ENCODE measurements around the gene RRM2. TPM values are rescaled to one million over a fixed set of nuclear protein-coding genes. Genes with fewer than 3 reads are reported as not detected.
"Not testable (repeated sequence)": the region's sequence is repeated elsewhere in the genome, so short reads cannot be mapped to it uniquely, and the experiment has no call there.

Gene RRM2
- total RNA-seq, 1 experiment from 2014 or later, result 22.6 TPM

GRCh38 chr2:10146366-10147005, 23.9 kb downstream of the RRM2 start:
- H3K4me3 ChIP-seq (ENCODE audit: low read length), result no peak overlapping the region
- H2AFZ ChIP-seq (ENCODE audit: low read length), result no peak overlapping the region
- H3K36me3 ChIP-seq (ENCODE audit: insufficient read depth, low read length), result no peaks in the 10 kb centered on the region
- H3K79me2 ChIP-seq (ENCODE audit: low read length), result no peaks in the 10 kb centered on the region
- no peak overlapping the region for H3K27ac ChIP-seq (ENCODE audit: low read length)
- no peak for DNase-seq
- H3K9ac ChIP-seq (ENCODE audit: low read length), result no peak overlapping the region
- no peaks in the 10 kb centered on the region for H3K9me3 ChIP-seq (ENCODE audit: low read length)
- H3K4me2 ChIP-seq (ENCODE audit: low read depth, low read length, poor library complexity, severe bottlenecking), result no peak overlapping the region
- no peaks in the 10 kb centered on the region for H3K9me2 ChIP-seq (replicated peaks; ENCODE audit: insufficient read depth, low read length)
- no peaks in the 10 kb centered on the region for H3K4me1 ChIP-seq (ENCODE audit: low read length)
- no peaks in the 10 kb centered on the region for H4K20me1 ChIP-seq (ENCODE audit: insufficient read depth, low read depth, low read length)
- H3K27me3 ChIP-seq (ENCODE audit: low read length), result no peaks in the 10 kb centered on the region

GRCh38 chr2:10147050-10147660, 24.6 kb downstream of the RRM2 start:
- not testable (repeated sequence) for H3K9me3 ChIP-seq (ENCODE audit: low read length); H4K20me1 ChIP-seq (ENCODE audit: insufficient read depth, low read depth, low read length); H3K4me1 ChIP-seq (ENCODE audit: low read length); H3K4me2 ChIP-seq (ENCODE audit: low read depth, low read length, poor library complexity, severe bottlenecking); H3K36me3 ChIP-seq (ENCODE audit: insufficient read depth, low read length); H3K79me2 ChIP-seq (ENCODE audit: low read length); H2AFZ ChIP-seq (ENCODE audit: low read length); H3K27ac ChIP-seq (ENCODE audit: low read length); H3K27me3 ChIP-seq (ENCODE audit: low read length); H3K9me2 ChIP-seq (replicated peaks; ENCODE audit: insufficient read depth, low read length); H3K9ac ChIP-seq (ENCODE audit: low read length); H3K4me3 ChIP-seq (ENCODE audit: low read length); DNase-seq

- Histone ChIP-seq H3K36me3 (ENCODE audit: insufficient read depth, low read length) (no peaks in the 10 kb centered on the region), H3K9me2 (replicated peaks; ENCODE audit: insufficient read depth, low read length) (no peaks in the 10 kb centered on the region), H3K4me1 (ENCODE audit: low read length) (no peaks in the 10 kb centered on the region), H3K79me2 (ENCODE audit: low read length) (no peaks in the 10 kb centered on the region), H3K4me2 (ENCODE audit: low read depth, low read length, poor library complexity, severe bottlenecking) (no peak overlapping the region), H3K9ac (ENCODE audit: low read length) (no peak overlapping the region), H4K20me1 (ENCODE audit: insufficient read depth, low read depth, low read length) (no peaks in the 10 kb centered on the region), H3K27me3 (ENCODE audit: low read length) (no peaks in the 10 kb centered on the region), H3K9me3 (ENCODE audit: low read length) (no peaks in the 10 kb centered on the region), H3K4me3 (ENCODE audit: low read length) (no peak overlapping the region), H2AFZ (ENCODE audit: low read length) (no peak overlapping the region), H3K27ac (ENCODE audit: low read length) (no peak overlapping the region)
- no peak for DNase-seq
Observed at GRCh38 chr2:10148268-10148667, 25.7 kb downstream of the RRM2 start.

GRCh38 chr2:10149635-10150034, 27.1 kb downstream of the RRM2 start:
- Histone ChIP-seq H3K36me3 (ENCODE audit: insufficient read depth, low read length) (no peaks in the 10 kb centered on the region), H3K4me3 (ENCODE audit: low read length) (no peak overlapping the region), H3K9me3 (ENCODE audit: low read length) (no peaks in the 10 kb centered on the region), H3K9me2 (replicated peaks; ENCODE audit: insufficient read depth, low read length) (no peaks in the 10 kb centered on the region), H3K79me2 (ENCODE audit: low read length) (no peaks in the 10 kb centered on the region), H3K27ac (ENCODE audit: low read length) (no peak overlapping the region), H2AFZ (ENCODE audit: low read length) (no peak overlapping the region), H4K20me1 (ENCODE audit: insufficient read depth, low read depth, low read length) (no peaks in the 10 kb centered on the region), H3K4me2 (ENCODE audit: low read depth, low read length, poor library complexity, severe bottlenecking) (no peak overlapping the region), H3K27me3 (ENCODE audit: low read length) (no peaks in the 10 kb centered on the region), H3K9ac (ENCODE audit: low read length) (no peak overlapping the region), H3K4me1 (ENCODE audit: low read length) (no peaks in the 10 kb centered on the region)
- no peak for DNase-seq

DNA sequence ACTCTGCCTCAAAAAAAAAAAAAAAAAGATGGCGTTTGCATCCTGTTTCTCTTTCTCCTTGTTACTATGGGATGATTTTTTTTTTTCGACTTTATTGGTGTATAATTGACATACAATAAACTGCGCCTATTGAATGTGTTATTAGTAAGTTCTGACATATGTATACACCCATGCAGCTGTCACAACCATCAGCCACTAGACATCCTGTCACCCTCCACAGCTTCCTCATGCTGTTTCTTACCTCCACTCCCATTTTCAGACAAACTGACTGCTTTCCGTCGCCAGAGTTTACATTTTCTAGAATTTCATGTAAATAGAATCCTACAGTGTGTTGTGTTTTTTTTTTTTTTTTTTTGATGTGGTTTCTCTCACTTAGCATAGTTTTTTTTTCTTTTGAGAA, 27.9 kb downstream of the RRM2 start:
- H3K27me3 ChIP-seq (ENCODE audit: low read length), result no peaks in the 10 kb centered on the region
- no peak overlapping the region for H3K27ac ChIP-seq (ENCODE audit: low read length)
- no peaks in the 10 kb centered on the region for H3K36me3 ChIP-seq (ENCODE audit: insufficient read depth, low read length)
- no peaks in the 10 kb centered on the region for H3K4me1 ChIP-seq (ENCODE audit: low read length)
- H3K9me3 ChIP-seq (ENCODE audit: low read length), result no peaks in the 10 kb centered on the region
- no peaks in the 10 kb centered on the region for H3K79me2 ChIP-seq (ENCODE audit: low read length)
- DNase-seq, result no peak
- H4K20me1 ChIP-seq (ENCODE audit: insufficient read depth, low read depth, low read length), result no peaks in the 10 kb centered on the region
- no peak overlapping the region for H3K4me3 ChIP-seq (ENCODE audit: low read length)
- no peaks in the 10 kb centered on the region for H3K9me2 ChIP-seq (replicated peaks; ENCODE audit: insufficient read depth, low read length)
- H2AFZ ChIP-seq (ENCODE audit: low read length), result no peak overlapping the region
- H3K9ac ChIP-seq (ENCODE audit: low read length), result no peak overlapping the region
- H3K4me2 ChIP-seq (ENCODE audit: low read depth, low read length, poor library complexity, severe bottlenecking), result no peak overlapping the region

DNA sequence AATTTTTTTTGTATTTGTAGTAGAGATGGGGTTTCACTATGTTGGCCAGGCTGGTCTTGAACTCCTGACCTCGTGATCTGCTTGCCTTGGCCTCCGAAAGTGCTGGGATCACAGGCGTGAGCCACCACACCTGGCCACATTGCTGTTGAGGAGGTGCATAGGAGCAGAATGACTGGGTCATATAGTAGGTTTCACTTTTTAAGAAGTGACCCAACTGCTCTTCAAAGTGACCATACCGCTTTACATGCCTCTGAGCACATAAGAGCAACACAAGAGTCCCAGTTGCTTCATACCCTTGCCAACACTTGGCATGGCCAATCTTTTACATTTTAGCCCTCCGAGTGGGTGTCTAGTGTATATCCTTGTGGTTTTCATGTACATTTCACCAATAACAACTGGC, 28.9 kb downstream of the RRM2 start:
- Histone ChIP-seq H4K20me1 (ENCODE audit: insufficient read depth, low read depth, low read length) (no peaks in the 10 kb centered on the region), H3K79me2 (ENCODE audit: low read length) (no peaks in the 10 kb centered on the region), H2AFZ (ENCODE audit: low read length) (no peak overlapping the region), H3K27ac (ENCODE audit: low read length) (no peak overlapping the region), H3K4me2 (ENCODE audit: low read depth, low read length, poor library complexity, severe bottlenecking) (no peak overlapping the region), H3K4me1 (ENCODE audit: low read length) (no peaks in the 10 kb centered on the region), H3K4me3 (ENCODE audit: low read length) (no peak overlapping the region), H3K27me3 (ENCODE audit: low read length) (no peaks in the 10 kb centered on the region), H3K9me2 (replicated peaks; ENCODE audit: insufficient read depth, low read length) (no peaks in the 10 kb centered on the region), H3K36me3 (ENCODE audit: insufficient read depth, low read length) (no peaks in the 10 kb centered on the region), H3K9me3 (ENCODE audit: low read length) (no peaks in the 10 kb centered on the region), H3K9ac (ENCODE audit: low read length) (no peak overlapping the region)
- DNase-seq, result no peak

DNA sequence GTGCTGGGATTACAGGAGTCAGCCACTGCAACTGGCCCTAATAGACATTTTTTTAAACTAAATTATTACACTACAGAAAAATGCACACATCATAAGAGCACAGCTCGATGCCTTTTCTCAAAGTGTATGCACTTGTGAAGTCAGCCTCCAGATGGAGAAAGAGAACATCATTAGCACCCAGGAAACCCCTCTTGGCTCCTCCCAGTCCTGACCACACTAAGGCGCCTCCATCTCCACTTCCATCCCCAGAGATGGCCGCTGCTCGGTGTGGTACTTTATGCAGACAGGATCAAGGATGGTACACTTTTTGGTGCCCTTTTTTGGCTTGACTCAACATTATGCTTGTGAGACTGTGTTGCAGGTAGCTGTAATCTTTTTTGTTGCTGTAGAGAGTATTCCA, 34.8 kb downstream of the RRM2 start:
- Histone ChIP-seq H3K4me3 (ENCODE audit: low read length) (no peak overlapping the region), H3K27ac (ENCODE audit: low read length) (no peak overlapping the region), H3K9ac (ENCODE audit: low read length) (no peak overlapping the region), H3K9me2 (replicated peaks; ENCODE audit: insufficient read depth, low read length) (no peaks in the 10 kb centered on the region), H3K4me2 (ENCODE audit: low read depth, low read length, poor library complexity, severe bottlenecking) (no peak overlapping the region), H3K36me3 (ENCODE audit: insufficient read depth, low read length) (no peaks in the 10 kb centered on the region), H3K27me3 (ENCODE audit: low read length) (no peaks in the 10 kb centered on the region), H3K79me2 (ENCODE audit: low read length) (no peaks in the 10 kb centered on the region), H3K9me3 (ENCODE audit: low read length) (no peaks in the 10 kb centered on the region), H3K4me1 (ENCODE audit: low read length) (no peaks in the 10 kb centered on the region), H2AFZ (ENCODE audit: low read length) (no peak overlapping the region), H4K20me1 (ENCODE audit: insufficient read depth, low read depth, low read length) (no peaks in the 10 kb centered on the region)
- DNase-seq, result peak; percentile 48

GRCh38 chr2:10158681-10159080, 36.1 kb downstream of the RRM2 start:
- no peaks in the 10 kb centered on the region for H3K36me3 ChIP-seq (ENCODE audit: insufficient read depth, low read length)

More at GRCh38 chr2:10158681-10159080, 36.1 kb downstream of the RRM2 start:
- no peak overlapping the region for H3K27ac ChIP-seq (ENCODE audit: low read length)
- no peak overlapping the region for H3K9ac ChIP-seq (ENCODE audit: low read length)
- no peaks in the 10 kb centered on the region for H3K79me2 ChIP-seq (ENCODE audit: low read length)
- H3K4me3 ChIP-seq (ENCODE audit: low read length), result no peak overlapping the region
- H3K27me3 ChIP-seq (ENCODE audit: low read length), result no peaks in the 10 kb centered on the region
- no peaks in the 10 kb centered on the region for H3K4me1 ChIP-seq (ENCODE audit: low read length)
- DNase-seq, result no peak
- H3K4me2 ChIP-seq (ENCODE audit: low read depth, low read length, poor library complexity, severe bottlenecking), result no peak overlapping the region
- H4K20me1 ChIP-seq (ENCODE audit: insufficient read depth, low read depth, low read length), result no peaks in the 10 kb centered on the region
- H3K9me2 ChIP-seq (replicated peaks; ENCODE audit: insufficient read depth, low read length), result no peaks in the 10 kb centered on the region
- H3K9me3 ChIP-seq (ENCODE audit: low read length), result no peaks in the 10 kb centered on the region
- no peak overlapping the region for H2AFZ ChIP-seq (ENCODE audit: low read length)
